Panc1 (cell line): ENCODE measurements around the gene C6orf132. TPM values are rescaled to one million over a fixed set of nuclear protein-coding genes. Genes with fewer than 3 reads are reported as not detected.

Source experiments
- ATAC-seq: fragments of 200-7000 bp; cut with Tn5 transposase; 2 replicates; pipeline ENCODE4 v1.9.1; 2020; ENCODE audit warnings: mild to moderate bottlenecking, moderate library complexity
- BruUV-seq: library from RNA; stranded (reverse); fragments of 400-500 nt; replicated peaks from 2 replicates; lab custom pipeline; 2021; lab: Mats Ljungman, UMichigan
- CTCF ChIA-PET: fragments of 300-600 bp; sonication (Branson Sonifier 250); formaldehyde crosslinking; loops from one replicate; lab custom pipeline; 2022; ENCODE audit warnings: antibody characterized with exemption; lab: Charles Lee
- POLR2A ChIA-PET: fragments of 300-600 bp; sonication (Branson Sonifier 250); formaldehyde crosslinking; loops from one replicate; lab custom pipeline; 2022; ENCODE audit warnings: antibody characterized with exemption; lab: Charles Lee
- DNase-seq: peaks from one replicate; pipeline ENCODE4 v3.0.0-alpha.2; 2010; ENCODE audit warnings: low read depth, low spot score
- H3K27ac ChIP-seq: 2 replicates; pipeline ENCODE4 v1.5.1; 2011; ENCODE audit warnings: mild to moderate bottlenecking, low read length, inconsistent platforms
- H3K27me3 ChIP-seq: fragments of 200-500 bp; sonication (Bioruptor generic); 2 replicates; pipeline ENCODE4 v1.6.0; 2014; ENCODE audit warnings: low read length, inconsistent platforms; ENCODE audit not compliant: control insufficient read depth, insufficient read depth
- H3K36me3 ChIP-seq: fragments of 200-500 bp; sonication (Bioruptor generic); 2 replicates; pipeline ENCODE4 v1.5.1; 2014; ENCODE audit warnings: inconsistent platforms, mild to moderate bottlenecking, low read length, moderate library complexity; ENCODE audit not compliant: control insufficient read depth, insufficient read depth
- H3K4me1 ChIP-seq: 2 replicates; pipeline ENCODE4 v1.5.1; 2011; ENCODE audit warnings: inconsistent platforms, mild to moderate bottlenecking, low read length, moderate library complexity; ENCODE audit not compliant: control insufficient read depth, insufficient read depth
- H3K4me3 ChIP-seq, 2 experiments: 2 replicates each; pipeline ENCODE4 v1.5.1; 2011 to 2012; ENCODE audit warnings: low read depth in 2 of 2, low read length in 2 of 2, mild to moderate bottlenecking in 2 of 2, inconsistent platforms in 1 of 2, moderate library complexity in 1 of 2
- H3K9me3 ChIP-seq: fragments of 200-500 bp; sonication (Bioruptor generic); 2 replicates; pipeline ENCODE4 v1.5.1; 2014; ENCODE audit warnings: low read depth, mild to moderate bottlenecking, inconsistent platforms, low read length, moderate library complexity; ENCODE audit not compliant: control insufficient read depth, insufficient read depth
- POLR2AphosphoS5 ChIP-seq: IDR thresholded peaks from 2 replicates; pipeline ENCODE4 v1.6.1; 2012; ENCODE audit warnings: mild to moderate bottlenecking, low read depth, low read length, moderate library complexity
- SIN3A ChIP-seq: IDR thresholded peaks from 2 replicates; pipeline ENCODE4 v1.6.1; 2012; ENCODE audit warnings: low read depth, mild to moderate bottlenecking, low read length, moderate library complexity, borderline replicate concordance; ENCODE audit not compliant: insufficient read depth
- TCF7L2 ChIP-seq: IDR thresholded peaks from 2 replicates; pipeline ENCODE4 v1.6.1; 2011; ENCODE audit warnings: mild to moderate bottlenecking, low read depth, low read length, inconsistent platforms
- in situ Hi-C: cut with HindIII; loops from 2 replicates; pipeline ENCODE4 v1.10.0; 2016; ENCODE audit warnings: low sequenced_read_pairs, low pct_unique_long_range_greater_than_20kb
- intact Hi-C: fragments of 100-400 bp; cut with micrococcal nuclease; formaldehyde crosslinking; loops from one replicate; pipeline ENCODE4 v1.10.0; 2022; ENCODE audit not compliant: unreplicated experiment
- total RNA-seq: library from RNA; stranded (reverse); gene quantifications from one replicate; pipeline ENCODE4 v1.2.1, GENCODE V29; 2021; ENCODE audit not compliant: unreplicated experiment
- TF ChIP-seq, protein P1 (sequence below): fragments of 450-650 bp; IDR thresholded peaks from 2 replicates; pipeline ENCODE4 v1.5.1; 2017; ENCODE audit warnings: mild to moderate bottlenecking
- TF ChIP-seq, protein P2 (sequence below), 2 experiments: IDR thresholded peaks; 2 replicates each; pipeline ENCODE4 v1.6.1; 2011 to 2012; ENCODE audit warnings: low read depth in 2 of 2, control low read depth in 1 of 2, low read length in 1 of 2, mild to moderate bottlenecking in 1 of 2, moderate library complexity in 1 of 2; ENCODE audit not compliant: insufficient read depth in 1 of 2

The C6orf132 gene
- total RNA-seq, 1 experiment from 2014 or later: 12.9 TPM

DNA sequence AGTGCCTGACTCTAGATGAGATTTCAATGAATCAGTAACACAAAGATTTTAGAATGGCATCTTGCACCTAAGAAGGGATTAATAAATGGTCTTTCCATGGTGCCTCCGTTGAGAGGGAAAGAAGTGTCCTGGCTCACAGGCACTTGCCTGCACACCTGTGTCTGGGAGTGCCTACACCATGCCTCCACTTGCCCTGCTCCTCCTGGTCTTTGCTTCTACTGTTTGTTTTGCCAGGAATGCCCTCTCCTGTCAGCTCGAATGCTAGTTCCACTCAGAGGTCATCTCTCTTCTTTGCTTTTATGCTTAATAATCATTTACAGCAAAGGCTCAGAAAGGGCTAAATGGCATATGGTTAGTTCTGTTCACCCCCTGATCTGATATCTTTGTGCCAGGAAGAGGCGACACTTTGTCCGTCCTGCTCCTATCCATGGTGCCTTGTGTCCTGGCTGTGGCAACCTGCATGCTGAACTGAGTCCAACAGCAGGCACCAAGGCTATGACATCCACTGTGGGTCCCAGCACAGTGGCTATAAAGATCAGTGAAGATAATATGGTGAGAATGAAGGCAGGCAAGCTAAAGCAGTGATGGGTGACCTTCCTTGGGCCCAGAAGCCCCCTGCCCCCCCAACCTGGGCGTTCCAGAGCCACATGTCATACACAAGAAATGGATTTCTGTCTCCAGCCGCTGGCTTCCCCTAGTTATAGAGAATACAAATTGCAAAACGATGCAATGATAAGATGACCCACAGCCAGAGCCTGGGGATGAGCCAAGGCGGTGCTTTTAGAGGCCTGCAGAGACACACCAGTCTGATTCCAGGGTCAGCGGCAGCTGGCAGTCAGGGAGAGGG lies 1.4 kb downstream of the C6orf132 start:
- BruUV-seq: no TSS peak
- TF ChIP-seq SIN3A: no peak
- TF ChIP-seq, protein P1, sequence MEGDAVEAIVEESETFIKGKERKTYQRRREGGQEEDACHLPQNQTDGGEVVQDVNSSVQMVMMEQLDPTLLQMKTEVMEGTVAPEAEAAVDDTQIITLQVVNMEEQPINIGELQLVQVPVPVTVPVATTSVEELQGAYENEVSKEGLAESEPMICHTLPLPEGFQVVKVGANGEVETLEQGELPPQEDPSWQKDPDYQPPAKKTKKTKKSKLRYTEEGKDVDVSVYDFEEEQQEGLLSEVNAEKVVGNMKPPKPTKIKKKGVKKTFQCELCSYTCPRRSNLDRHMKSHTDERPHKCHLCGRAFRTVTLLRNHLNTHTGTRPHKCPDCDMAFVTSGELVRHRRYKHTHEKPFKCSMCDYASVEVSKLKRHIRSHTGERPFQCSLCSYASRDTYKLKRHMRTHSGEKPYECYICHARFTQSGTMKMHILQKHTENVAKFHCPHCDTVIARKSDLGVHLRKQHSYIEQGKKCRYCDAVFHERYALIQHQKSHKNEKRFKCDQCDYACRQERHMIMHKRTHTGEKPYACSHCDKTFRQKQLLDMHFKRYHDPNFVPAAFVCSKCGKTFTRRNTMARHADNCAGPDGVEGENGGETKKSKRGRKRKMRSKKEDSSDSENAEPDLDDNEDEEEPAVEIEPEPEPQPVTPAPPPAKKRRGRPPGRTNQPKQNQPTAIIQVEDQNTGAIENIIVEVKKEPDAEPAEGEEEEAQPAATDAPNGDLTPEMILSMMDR: no peak
- TF ChIP-seq, protein P2, sequence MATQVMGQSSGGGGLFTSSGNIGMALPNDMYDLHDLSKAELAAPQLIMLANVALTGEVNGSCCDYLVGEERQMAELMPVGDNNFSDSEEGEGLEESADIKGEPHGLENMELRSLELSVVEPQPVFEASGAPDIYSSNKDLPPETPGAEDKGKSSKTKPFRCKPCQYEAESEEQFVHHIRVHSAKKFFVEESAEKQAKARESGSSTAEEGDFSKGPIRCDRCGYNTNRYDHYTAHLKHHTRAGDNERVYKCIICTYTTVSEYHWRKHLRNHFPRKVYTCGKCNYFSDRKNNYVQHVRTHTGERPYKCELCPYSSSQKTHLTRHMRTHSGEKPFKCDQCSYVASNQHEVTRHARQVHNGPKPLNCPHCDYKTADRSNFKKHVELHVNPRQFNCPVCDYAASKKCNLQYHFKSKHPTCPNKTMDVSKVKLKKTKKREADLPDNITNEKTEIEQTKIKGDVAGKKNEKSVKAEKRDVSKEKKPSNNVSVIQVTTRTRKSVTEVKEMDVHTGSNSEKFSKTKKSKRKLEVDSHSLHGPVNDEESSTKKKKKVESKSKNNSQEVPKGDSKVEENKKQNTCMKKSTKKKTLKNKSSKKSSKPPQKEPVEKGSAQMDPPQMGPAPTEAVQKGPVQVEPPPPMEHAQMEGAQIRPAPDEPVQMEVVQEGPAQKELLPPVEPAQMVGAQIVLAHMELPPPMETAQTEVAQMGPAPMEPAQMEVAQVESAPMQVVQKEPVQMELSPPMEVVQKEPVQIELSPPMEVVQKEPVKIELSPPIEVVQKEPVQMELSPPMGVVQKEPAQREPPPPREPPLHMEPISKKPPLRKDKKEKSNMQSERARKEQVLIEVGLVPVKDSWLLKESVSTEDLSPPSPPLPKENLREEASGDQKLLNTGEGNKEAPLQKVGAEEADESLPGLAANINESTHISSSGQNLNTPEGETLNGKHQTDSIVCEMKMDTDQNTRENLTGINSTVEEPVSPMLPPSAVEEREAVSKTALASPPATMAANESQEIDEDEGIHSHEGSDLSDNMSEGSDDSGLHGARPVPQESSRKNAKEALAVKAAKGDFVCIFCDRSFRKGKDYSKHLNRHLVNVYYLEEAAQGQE (IDR thresholded peaks at IDR 0.05; ENCODE audit: insufficient read depth in 1 of 2, low read depth in 2 of 2, low read length in 1 of 2): no peak
- TF ChIP-seq TCF7L2: peak; percentile 79
- TF ChIP-seq POLR2AphosphoS5: no peak
- POLR2A ChIA-PET: no interaction called here
- Histone ChIP-seq H3K9me3 (no peaks in the 10 kb centered on the region), H3K4me3 (peak overlapping the region; percentile 58 to 77), H3K4me1 (peaks cover 63% of the 10 kb centered on the region), H3K36me3 (no peaks in the 10 kb centered on the region; the same call in 1 of the 2 replicates), H3K27me3 (no peaks in the 10 kb centered on the region), H3K27ac (peak overlapping the region; percentile 94)
- CTCF ChIA-PET: no interaction called here
- intact Hi-C loops: no loop called here
- in situ Hi-C loops: no loop called here
- DNase-seq: no peak
- no peak for ATAC-seq

DNA sequence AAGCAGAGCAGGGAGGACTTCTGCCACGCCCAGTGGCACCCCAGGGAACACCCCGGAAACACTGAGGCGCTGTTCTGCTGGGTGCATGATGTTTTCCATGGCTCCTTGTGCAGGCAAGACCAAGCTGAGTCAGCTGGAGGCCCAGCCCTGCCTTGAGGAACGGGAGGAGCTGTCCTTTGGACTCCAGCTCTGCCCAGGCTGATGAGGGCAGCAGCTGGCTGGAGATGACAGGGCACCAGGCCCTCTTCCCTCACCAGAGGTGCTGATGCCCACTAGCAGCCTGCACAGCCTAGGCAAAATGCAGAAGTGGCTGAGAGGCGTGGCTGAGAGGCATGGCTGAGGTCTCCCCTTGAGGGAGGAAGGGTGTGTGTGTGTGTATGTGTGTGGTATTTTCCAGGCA lies 2.4 kb downstream of the C6orf132 start:
- no peak for TF ChIP-seq POLR2AphosphoS5
- TF ChIP-seq, protein P2 (IDR thresholded peaks at IDR 0.05; ENCODE audit: insufficient read depth in 1 of 2, low read depth in 2 of 2, low read length in 1 of 2): peak in 1 of 2 experiments; percentile 72; a peak in 2 of 4 replicates
- ATAC-seq (0 out of 2 replicates have a peak, but pooled peaks have one; percentile 10), DNase-seq (no peak)
- in situ Hi-C loops (no loop called here), intact Hi-C loops (no loop called here)
- BruUV-seq: no TSS peak
- Histone ChIP-seq H3K27ac (peak overlapping the region; percentile 94), H3K4me3 (no peak overlapping the region), H3K27me3 (no peaks in the 10 kb centered on the region), H3K4me1 (peaks cover 64% of the 10 kb centered on the region), H3K9me3 (no peaks in the 10 kb centered on the region), H3K36me3 (no peaks in the 10 kb centered on the region; the same call in 1 of the 2 replicates)
- POLR2A ChIA-PET: interaction anchor here (0.6 kb wide), 1 partner anchor 25 kb away, joined by 4 read pairs; no protein-coding TSS in a partner anchor
- CTCF ChIA-PET: interaction anchor here (0.6 to 1.1 kb wide), 2 partner anchors 53 to 55 kb away, joined by 3 read pairs; partner anchors contain the start of gene GUCA1B
